K562 (cell line): ENCODE measurements around the gene WFDC6. TPM values are rescaled to one million over a fixed set of nuclear protein-coding genes. Genes with fewer than 3 reads are reported as not detected.

ENCODE experiments used
- ARID4B ChIP-seq: sonication (generic); formaldehyde crosslinking; IDR thresholded peaks from 2 replicates; pipeline ENCODE4 v1.8.0; 2022; ENCODE audit warnings: mild to moderate bottlenecking, missing genetic modification reagents
- ATF2 ChIP-seq: sonication (generic); formaldehyde crosslinking; IDR thresholded peaks from 2 replicates; pipeline ENCODE4 v1.8.1; 2022; ENCODE audit warnings: missing genetic modification reagents
- ATF3 ChIP-seq, 2 experiments: fragments of 450-650 bp in 1 of 2; sonication (generic) in 1 of 2; formaldehyde crosslinking in 1 of 2; IDR thresholded peaks in 1 of 2; conservative IDR thresholded peaks in 1 of 2; 2 replicates each; pipeline versions ENCODE4 v1.6.1 to v1.8.1; 2016 to 2023; ENCODE audit warnings: mild to moderate bottlenecking in 2 of 2, moderate library complexity in 2 of 2, inconsistent platforms in 1 of 2, missing genetic modification reagents in 1 of 2
- CBX8 ChIP-seq: fragments of 200-600 bp; sonication (generic); IDR thresholded peaks from 2 replicates; pipeline ENCODE4 v1.6.1; 2012; ENCODE audit warnings: borderline replicate concordance, mixed run types, low read depth, mild to moderate bottlenecking, moderate library complexity, mixed read lengths, low read length, control low read depth, inconsistent platforms; ENCODE audit not compliant: poor library complexity, severe bottlenecking; ENCODE audit errors: extremely low read depth
- EHMT2 ChIP-seq: fragments of 450-650 bp; IDR thresholded peaks from 2 replicates; pipeline ENCODE4 v1.6.1; 2018; ENCODE audit warnings: antibody characterized with exemption
- ETV6 ChIP-seq, 3 experiments: fragments of 150-350 bp in 1 of 3; sonication (generic) in 1 of 3; formaldehyde crosslinking in 1 of 3; IDR thresholded peaks; 2 replicates each; pipeline versions ENCODE4 v1.6.1 to v1.8.0; 2014 to 2022; ENCODE audit warnings: borderline replicate concordance in 2 of 3, low read depth in 2 of 3, antibody characterized with exemption in 1 of 3, low read length in 1 of 3, mild to moderate bottlenecking in 1 of 3, missing genetic modification reagents in 1 of 3
- HBP1 ChIP-seq: fragments of 450-650 bp; formaldehyde crosslinking; IDR thresholded peaks from 2 replicates; pipeline ENCODE4 v1.4.0; 2022; ENCODE audit warnings: missing genetic modification characterization
- KHSRP ChIP-seq: fragments of 450-650 bp; IDR thresholded peaks from 2 replicates; pipeline ENCODE4 v1.6.1; 2017
- KLF16 ChIP-seq: IDR thresholded peaks from 2 replicates; pipeline ENCODE4 v1.6.1; 2016; ENCODE audit warnings: antibody characterized with exemption
- NFYB ChIP-seq: IDR thresholded peaks from 2 replicates; pipeline ENCODE4 v1.6.1; 2011; ENCODE audit warnings: mild to moderate bottlenecking, moderate library complexity; ENCODE audit not compliant: insufficient read length; ENCODE audit errors: extremely low read depth
- SMARCA4 ChIP-seq: fragments of 450-650 bp; IDR thresholded peaks from 2 replicates; pipeline ENCODE4 v1.6.1; 2016
- SRSF7 ChIP-seq: fragments of 200-400 bp; formaldehyde crosslinking; optimal IDR thresholded peaks from 2 replicates; pipeline ENCODE3; 2017; ENCODE audit warnings: mild to moderate bottlenecking, low read depth, low read length
- ZBTB9 ChIP-seq: fragments of 450-650 bp; formaldehyde crosslinking; IDR thresholded peaks from 2 replicates; pipeline ENCODE4 v1.4.0; 2020; ENCODE audit warnings: mild to moderate bottlenecking, moderate library complexity
- ZFX ChIP-seq: sonication (generic); formaldehyde crosslinking; IDR thresholded peaks from 2 replicates; pipeline ENCODE4 v1.8.0; 2022; ENCODE audit warnings: mild to moderate bottlenecking, missing genetic modification reagents, moderate library complexity
- ZNF431 ChIP-seq: sonication (generic); formaldehyde crosslinking; IDR thresholded peaks from 2 replicates; pipeline ENCODE4 v1.8.0; 2022; ENCODE audit warnings: mild to moderate bottlenecking, missing genetic modification reagents
- ZNF436 ChIP-seq: fragments of 250-450, 450-650 bp; sonication (Bioruptor Pico); formaldehyde crosslinking; IDR thresholded peaks from 2 replicates; pipeline ENCODE4 v1.7.0; 2020; ENCODE audit warnings: mild to moderate bottlenecking
- polyA plus RNA-seq, 8 experiments: library from polyadenylated mRNA; depleted of rRNA in 4 of 8; stranded (reverse) in 5 of 8; unstranded in 3 of 8; fragments of >200 nt; fragmentation: Nextera tagmentation in 2 of 8; fragmentation: Illumina TruSeq in 1 of 8; extraction: Ambion mirVana in 2 of 8; extraction: Trizol in 1 of 8; gene quantifications; 2 replicates each; pipeline versions ENCODE4 v1.2.1 to v1.2.3, GENCODE V29; 2011 to 2014; ENCODE audit warnings: inconsistent platforms in 1 of 8, missing spikeins in 1 of 8
- total RNA-seq, 7 experiments: library from RNA; depleted of rRNA in 6 of 7; stranded (reverse); fragments of >200 nt in 6 of 7; fragmentation: Illumina TruSeq in 2 of 7; extraction: Trizol in 2 of 7; gene quantifications; 2 replicates each; pipeline versions ENCODE4 v1.2.1 to v1.2.3, GENCODE V29; 2011 to 2021; ENCODE audit warnings: low replicate concordance in 1 of 7

WFDC6 gene
- total and polyA plus RNA-seq, 9 of the 15 experiments (the other 6 are each of a cell fraction or from before 2014, with no cell fraction given), result not detected

- no peak for TF ChIP-seq CBX8
- no peak for TF ChIP-seq ETV6 (IDR thresholded peaks at IDR 0.05; ENCODE audit: borderline replicate concordance in 1 of 2, low read depth in 2 of 2, low read length in 1 of 2)
- TF ChIP-seq ETV6 (CRISPR knock-in tag; IDR thresholded peaks at IDR 0.05; ENCODE audit: borderline replicate concordance), result no peak
- no peak for TF ChIP-seq ATF2 (CRISPR knock-in tag)
- peak; percentile 78; the same call in 1 of the 2 replicates for TF ChIP-seq HBP1 (CRISPR knock-in tag)
- TF ChIP-seq KHSRP, result no peak
- TF ChIP-seq SMARCA4, result no peak
- TF ChIP-seq ATF3 (IDR thresholded peaks at IDR 0.05), result peak; percentile 32; the same call in 1 of the 2 replicates
- no peak for TF ChIP-seq ATF3 (CRISPR knock-in tag; conservative IDR thresholded peaks at IDR 0.05)
- no peak for TF ChIP-seq KLF16
- no peak for TF ChIP-seq ZNF436 (CRISPR knock-in tag)
- no peak for TF ChIP-seq NFYB
- TF ChIP-seq EHMT2, result no peak
- TF ChIP-seq ZFX, result no peak
- TF ChIP-seq ZNF431 (CRISPR knock-in tag), result no peak
- no peak for TF ChIP-seq ARID4B
- TF ChIP-seq ZBTB9 (CRISPR knock-in tag), result no peak
- no peak for TF ChIP-seq SRSF7
These were observed 31.0 kb downstream of the WFDC6 start (continued) for GRCh38 chr20:45508068-45508886.
